Right lobe of liver (tissue), 4 donors: ENCODE results near the gene RPS6KA5.

Source experiments
- CTCF ChIP-seq, 4 donors: fragments of 200-600 bp in 3 of 4; fragments of 450-650 bp in 1 of 4; IDR thresholded peaks; one replicate each; pipeline versions ENCODE4 v1.5.1 to v1.8.0; 2016 to 2022; ENCODE audit warnings: antibody characterized with exemption in 4 of 4, mild to moderate bottlenecking in 2 of 4
- POLR2A ChIP-seq: fragments of 450-650 bp; IDR thresholded peaks from one replicate; pipeline ENCODE4 v1.6.1; 2017; ENCODE audit warnings: antibody characterized with exemption, mild to moderate bottlenecking
- donor health status: DM: no; HTN: no; CAD: no.
- donor health status: DM: no; HTN: no; CAD: no.
- donor health status: DM: no; HTN: yes; CAD: no.

- TF ChIP-seq CTCF (IDR thresholded peaks at IDR 0.05) (no peak), POLR2A (no peak)
Measured at GRCh38 chr14:91016800-91017410, 43.5 kb downstream of the RPS6KA5 start.
